ENCODE data around the gene PPP1R36.
"Not testable (repeated sequence)": the region's sequence is repeated elsewhere in the genome, so short reads cannot be mapped to it uniquely, and the experiment has no call there.

The PPP1R36 gene

GRCh38 chr14:64628940-64629408, 79.2 kb downstream of the PPP1R36 start:
- no peaks in the 10 kb centered on the region for H3K36me3 ChIP-seq (ENCODE audit: insufficient read depth, low read length)
- no peaks in the 10 kb centered on the region for H3K9me2 ChIP-seq (replicated peaks; ENCODE audit: low read depth, low read length)
- TF ChIP-seq EZH2phosphoT487 (IDR thresholded peaks at IDR 0.05; ENCODE audit: borderline replicate concordance) = no peak
- TF ChIP-seq, protein P1, sequence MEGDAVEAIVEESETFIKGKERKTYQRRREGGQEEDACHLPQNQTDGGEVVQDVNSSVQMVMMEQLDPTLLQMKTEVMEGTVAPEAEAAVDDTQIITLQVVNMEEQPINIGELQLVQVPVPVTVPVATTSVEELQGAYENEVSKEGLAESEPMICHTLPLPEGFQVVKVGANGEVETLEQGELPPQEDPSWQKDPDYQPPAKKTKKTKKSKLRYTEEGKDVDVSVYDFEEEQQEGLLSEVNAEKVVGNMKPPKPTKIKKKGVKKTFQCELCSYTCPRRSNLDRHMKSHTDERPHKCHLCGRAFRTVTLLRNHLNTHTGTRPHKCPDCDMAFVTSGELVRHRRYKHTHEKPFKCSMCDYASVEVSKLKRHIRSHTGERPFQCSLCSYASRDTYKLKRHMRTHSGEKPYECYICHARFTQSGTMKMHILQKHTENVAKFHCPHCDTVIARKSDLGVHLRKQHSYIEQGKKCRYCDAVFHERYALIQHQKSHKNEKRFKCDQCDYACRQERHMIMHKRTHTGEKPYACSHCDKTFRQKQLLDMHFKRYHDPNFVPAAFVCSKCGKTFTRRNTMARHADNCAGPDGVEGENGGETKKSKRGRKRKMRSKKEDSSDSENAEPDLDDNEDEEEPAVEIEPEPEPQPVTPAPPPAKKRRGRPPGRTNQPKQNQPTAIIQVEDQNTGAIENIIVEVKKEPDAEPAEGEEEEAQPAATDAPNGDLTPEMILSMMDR (conservative IDR thresholded peaks at IDR 0.05; ENCODE audit: low read length) = no peak
- H3K4me3 ChIP-seq (ENCODE audit: low read length, poor library complexity, severe bottlenecking) = no peak overlapping the region
- no peaks in the 10 kb centered on the region for H3K9me3 ChIP-seq (ENCODE audit: insufficient read depth, low read depth, low read length)
- no peaks in the 10 kb centered on the region for H3F3A ChIP-seq (ENCODE audit: low read depth)
- no peaks in the 10 kb centered on the region for H3K79me2 ChIP-seq (ENCODE audit: insufficient read depth, low read length)
- H2AFZ ChIP-seq (ENCODE audit: low read length) = no peak overlapping the region
- no peaks in the 10 kb centered on the region for H4K20me1 ChIP-seq (ENCODE audit: insufficient read depth, low read length, poor library complexity, severe bottlenecking)
- no peaks in the 10 kb centered on the region for H3K27me3 ChIP-seq (ENCODE audit: insufficient read depth, low read length, poor library complexity, severe bottlenecking)
- H3K9ac ChIP-seq (ENCODE audit: low read depth, low read length, poor library complexity, severe bottlenecking) = no peak overlapping the region
- no peak overlapping the region for H3K4me2 ChIP-seq (ENCODE audit: low read depth, low read length, poor library complexity, severe bottlenecking)
- peaks cover 2% of the 10 kb centered on the region for H3K4me1 ChIP-seq (ENCODE audit: insufficient read depth, low read length, poor library complexity, severe bottlenecking)

DNA sequence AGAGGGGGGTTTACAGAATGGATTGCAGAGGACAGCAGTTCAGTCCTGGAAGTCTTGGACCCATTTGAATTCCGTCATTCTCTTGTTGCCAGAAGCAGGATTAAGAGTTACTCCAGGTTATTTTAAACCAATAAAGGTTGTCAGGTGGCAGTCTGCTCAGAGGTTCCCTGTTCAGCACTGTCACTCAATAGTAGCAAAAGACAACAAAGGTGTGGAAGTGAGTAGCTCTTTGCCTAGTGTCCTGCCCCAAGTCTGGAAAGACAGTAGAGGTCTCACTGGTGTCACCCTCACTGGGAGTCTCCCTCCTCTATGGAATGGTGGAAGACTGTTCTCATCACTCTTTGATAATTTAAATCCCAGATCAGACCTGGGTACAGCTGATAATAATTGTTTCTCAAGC, 81.0 kb downstream of the PPP1R36 start:
- Histone ChIP-seq H2AFZ (ENCODE audit: low read length) (no peak overlapping the region), H3K79me2 (ENCODE audit: insufficient read depth, low read length) (no peaks in the 10 kb centered on the region), H3K9me3 (ENCODE audit: insufficient read depth, low read depth, low read length) (no peaks in the 10 kb centered on the region), H3K36me3 (ENCODE audit: insufficient read depth, low read length) (no peaks in the 10 kb centered on the region), H3F3A (ENCODE audit: low read depth) (no peaks in the 10 kb centered on the region), H3K4me3 (ENCODE audit: low read length, poor library complexity, severe bottlenecking) (no peak overlapping the region), H3K9me2 (replicated peaks; ENCODE audit: low read depth, low read length) (no peaks in the 10 kb centered on the region), H3K4me1 (ENCODE audit: insufficient read depth, low read length, poor library complexity, severe bottlenecking) (no peaks in the 10 kb centered on the region), H3K27me3 (ENCODE audit: insufficient read depth, low read length, poor library complexity, severe bottlenecking) (no peaks in the 10 kb centered on the region), H4K20me1 (ENCODE audit: insufficient read depth, low read length, poor library complexity, severe bottlenecking) (no peaks in the 10 kb centered on the region), H3K9ac (ENCODE audit: low read depth, low read length, poor library complexity, severe bottlenecking) (no peak overlapping the region), H3K4me2 (ENCODE audit: low read depth, low read length, poor library complexity, severe bottlenecking) (no peak overlapping the region)
- TF ChIP-seq, protein P1 (conservative IDR thresholded peaks at IDR 0.05; ENCODE audit: low read length) = no peak
- TF ChIP-seq EZH2phosphoT487 (IDR thresholded peaks at IDR 0.05; ENCODE audit: borderline replicate concordance) = no peak

- not testable (repeated sequence) for H3K9me3 ChIP-seq (ENCODE audit: insufficient read depth, low read depth, low read length); H4K20me1 ChIP-seq (ENCODE audit: insufficient read depth, low read length, poor library complexity, severe bottlenecking); H3K9me2 ChIP-seq (replicated peaks; ENCODE audit: low read depth, low read length); H3K4me3 ChIP-seq (ENCODE audit: low read length, poor library complexity, severe bottlenecking); H3F3A ChIP-seq (ENCODE audit: low read depth); H3K9ac ChIP-seq (ENCODE audit: low read depth, low read length, poor library complexity, severe bottlenecking); H2AFZ ChIP-seq (ENCODE audit: low read length); H3K79me2 ChIP-seq (ENCODE audit: insufficient read depth, low read length); H3K27me3 ChIP-seq (ENCODE audit: insufficient read depth, low read length, poor library complexity, severe bottlenecking); H3K4me2 ChIP-seq (ENCODE audit: low read depth, low read length, poor library complexity, severe bottlenecking); H3K36me3 ChIP-seq (ENCODE audit: insufficient read depth, low read length); H3K4me1 ChIP-seq (ENCODE audit: insufficient read depth, low read length, poor library complexity, severe bottlenecking)
Observed at GRCh38 chr14:64631222-64631621, 81.5 kb downstream of the PPP1R36 start.

- no peaks in the 10 kb centered on the region for H3K36me3 ChIP-seq (ENCODE audit: insufficient read depth, low read length)
- H2AFZ ChIP-seq (ENCODE audit: low read length) = no peak overlapping the region
Observed at GRCh38 chr14:64632056-64632455, 82.3 kb downstream of the PPP1R36 start.

More at GRCh38 chr14:64632056-64632455, 82.3 kb downstream of the PPP1R36 start:
- Histone ChIP-seq H3K9me3 (ENCODE audit: insufficient read depth, low read depth, low read length) (no peaks in the 10 kb centered on the region), H3K4me2 (ENCODE audit: low read depth, low read length, poor library complexity, severe bottlenecking) (no peak overlapping the region), H3K9me2 (replicated peaks; ENCODE audit: low read depth, low read length) (no peaks in the 10 kb centered on the region), H3K4me3 (ENCODE audit: low read length, poor library complexity, severe bottlenecking) (no peak overlapping the region), H3K9ac (ENCODE audit: low read depth, low read length, poor library complexity, severe bottlenecking) (no peak overlapping the region), H3F3A (ENCODE audit: low read depth) (no peaks in the 10 kb centered on the region), H3K79me2 (ENCODE audit: insufficient read depth, low read length) (no peaks in the 10 kb centered on the region), H4K20me1 (ENCODE audit: insufficient read depth, low read length, poor library complexity, severe bottlenecking) (no peaks in the 10 kb centered on the region), H3K27me3 (ENCODE audit: insufficient read depth, low read length, poor library complexity, severe bottlenecking) (no peaks in the 10 kb centered on the region), H3K4me1 (ENCODE audit: insufficient read depth, low read length, poor library complexity, severe bottlenecking) (no peaks in the 10 kb centered on the region)
- TF ChIP-seq, protein P1 (conservative IDR thresholded peaks at IDR 0.05; ENCODE audit: low read length) = no peak
